ENCODE results near the gene PPP1R26. TPM values are rescaled to one million over a fixed set of nuclear protein-coding genes. Genes with fewer than 3 reads are reported as not detected.
"Not testable (repeated sequence)": the region's sequence is repeated elsewhere in the genome, so short reads cannot be mapped to it uniquely, and the experiment has no call there.

PPP1R26 gene
- total RNA-seq, 4 donors from 2014 or later: 22.3 to 29.8 (median 25.7) TPM

GRCh38 chr9:135530146-135530545 is 50.6 kb downstream of the PPP1R26 start:
- Histone ChIP-seq H3K27me3 (no peaks in the 10 kb centered on the region), H3K4me3 (replicated peaks in 1 of 3) (no peak overlapping the region), H3K4me1 (no peaks in the 10 kb centered on the region), H3K9me3 (no peaks in the 10 kb centered on the region), H3K36me3 (no peaks in the 10 kb centered on the region), H3K27ac (no peak overlapping the region)
- 68 to 79% methylated on average over 5 of the region's 5 CpGs for WGBS, 2 donors
- TF ChIP-seq POLR2A (IDR thresholded peaks at IDR 0.05): no peak
- TF ChIP-seq CTCF (IDR thresholded peaks at IDR 0.05): no peak
- intact Hi-C loops (cut with DNase I): no loop called here
- DNase-seq: no peak

GRCh38 chr9:135531096-135531495 is 51.5 kb downstream of the PPP1R26 start:
- 90 to 96% methylated on average over 5 to 7 of the region's 10 CpGs for whole genome bisulfite sequencing, 2 donors
- Histone ChIP-seq H3K36me3 (no peaks in the 10 kb centered on the region), H3K9me3 (no peaks in the 10 kb centered on the region), H3K4me1 (no peaks in the 10 kb centered on the region), H3K27ac (no peak overlapping the region), H3K27me3 (no peaks in the 10 kb centered on the region), H3K4me3 (replicated peaks in 1 of 3) (no peak overlapping the region)
- no peak for TF ChIP-seq POLR2A (IDR thresholded peaks at IDR 0.05)
- no peak for TF ChIP-seq CTCF (IDR thresholded peaks at IDR 0.05)
- DNase-seq: no peak
- intact Hi-C loops (cut with DNase I): no loop called here

- no peaks in the 10 kb centered on the region for H3K36me3 ChIP-seq
- 97% methylated on average over 3 of the region's 3 CpGs for WGBS, 2 donors
Observed at GRCh38 chr9:135533113-135533512, 53.5 kb downstream of the PPP1R26 start.

GRCh38 chr9:135533674-135534073 is 54.1 kb downstream of the PPP1R26 start:
- TF ChIP-seq POLR2A (IDR thresholded peaks at IDR 0.05) (no peak), CTCF (IDR thresholded peaks at IDR 0.05) (no peak)
- Histone ChIP-seq H3K9me3 (no peaks in the 10 kb centered on the region), H3K27ac (no peak overlapping the region), H3K4me1 (no peaks in the 10 kb centered on the region), H3K4me3 (replicated peaks in 1 of 3) (no peak overlapping the region), H3K27me3 (no peaks in the 10 kb centered on the region), H3K36me3 (no peaks in the 10 kb centered on the region)
- 88 to 94% methylated on average over 12 of the region's 12 CpGs for WGBS, 2 donors
- DNase-seq: no peak
- intact Hi-C loops (cut with DNase I): no loop called here

More at GRCh38 chr9:135533113-135533512, 53.5 kb downstream of the PPP1R26 start:
- H3K27me3 ChIP-seq: no peaks in the 10 kb centered on the region
- TF ChIP-seq POLR2A (IDR thresholded peaks at IDR 0.05) (no peak), CTCF (IDR thresholded peaks at IDR 0.05) (no peak)
- no peaks in the 10 kb centered on the region for H3K9me3 ChIP-seq
- H3K27ac ChIP-seq: no peak overlapping the region
- no peaks in the 10 kb centered on the region for H3K4me1 ChIP-seq
- DNase-seq: no peak
- H3K4me3 ChIP-seq (replicated peaks in 1 of 3): no peak overlapping the region
- intact Hi-C loops (cut with DNase I): no loop called here

GRCh38 chr9:135534192-135534711 is 54.7 kb downstream of the PPP1R26 start:
- H3K36me3 ChIP-seq; H3K4me1 ChIP-seq; H3K4me3 ChIP-seq (replicated peaks in 1 of 3); H3K27me3 ChIP-seq; intact Hi-C loops (cut with DNase I); DNase-seq; H3K27ac ChIP-seq; H3K9me3 ChIP-seq: not testable (repeated sequence)
- 35 to 76% methylated on average over 2 to 10 of the region's 10 CpGs for WGBS, 2 donors

- H3K4me3 ChIP-seq (replicated peaks in 1 of 3); H3K4me1 ChIP-seq; H3K36me3 ChIP-seq; intact Hi-C loops (cut with DNase I); H3K27me3 ChIP-seq; DNase-seq; H3K9me3 ChIP-seq; H3K27ac ChIP-seq: not testable (repeated sequence)
- WGBS, 2 donors: 73 to 80% methylated on average over 4 of the region's 4 CpGs
Observed at GRCh38 chr9:135534826-135535225, 55.2 kb downstream of the PPP1R26 start.

- intact Hi-C loops (cut with DNase I): not testable (repeated sequence)
Observed at GRCh38 chr9:135535631-135536030, 56.0 kb downstream of the PPP1R26 start.

More at GRCh38 chr9:135535631-135536030, 56.0 kb downstream of the PPP1R26 start:
- not testable (repeated sequence) for H3K27ac ChIP-seq; H3K4me1 ChIP-seq; DNase-seq; H3K9me3 ChIP-seq; H3K4me3 ChIP-seq (replicated peaks in 1 of 3); H3K36me3 ChIP-seq; H3K27me3 ChIP-seq
- 85 to 89% methylated on average over 3 to 5 of the region's 13 CpGs for WGBS, 2 donors

All from thyroid gland (tissue), 4 donors.